HG02798 (cell line): ENCODE results near the gene VEPH1.

Experiments
- ATAC-seq: cut with Tn5 transposase; IDR thresholded peaks from one replicate; pipeline ENCODE4 v1.9.1; 2021; ENCODE audit warnings: mild to moderate bottlenecking; ENCODE audit not compliant: unreplicated experiment, poor library complexity

Gene VEPH1

GRCh38 chr3:157317895-157318294 is 185.3 kb downstream of the VEPH1 start:
- ATAC-seq: no peak

GRCh38 chr3:157313186-157313585 is 190.0 kb downstream of the VEPH1 start:
- no peak for ATAC-seq

- ATAC-seq: no peak
These were observed 190.9 kb downstream of the VEPH1 start for GRCh38 chr3:157312376-157312745.

- no peak for ATAC-seq
These were observed 191.4 kb downstream of the VEPH1 start for GRCh38 chr3:157311633-157312375.

GRCh38 chr3:157310329-157311052 is 192.7 kb downstream of the VEPH1 start:
- ATAC-seq: peak; percentile 75

- ATAC-seq: no peak
These were observed 196.7 kb downstream of the VEPH1 start for GRCh38 chr3:157306502-157306901.

- no peak for ATAC-seq
These were observed 197.8 kb downstream of the VEPH1 start for GRCh38 chr3:157305392-157305791.

GRCh38 chr3:157301755-157302154 is 201.5 kb downstream of the VEPH1 start:
- no peak for ATAC-seq

GRCh38 chr3:157300981-157301663 is 202.1 kb downstream of the VEPH1 start:
- no peak for ATAC-seq

GRCh38 chr3:157300094-157300493 is 203.1 kb downstream of the VEPH1 start:
- ATAC-seq: no peak

GRCh38 chr3:157297328-157297915 is 205.8 kb downstream of the VEPH1 start:
- no peak for ATAC-seq

- no peak for ATAC-seq
These were observed 208.3 kb downstream of the VEPH1 start for GRCh38 chr3:157294953-157295352.

GRCh38 chr3:157294491-157294890 is 208.7 kb downstream of the VEPH1 start:
- ATAC-seq: no peak

GRCh38 chr3:157290766-157291165 is 212.4 kb downstream of the VEPH1 start:
- ATAC-seq: no peak

- no peak for ATAC-seq
These were observed 217.2 kb downstream of the VEPH1 start for GRCh38 chr3:157285966-157286365.

- ATAC-seq: no peak
These were observed 218.1 kb downstream of the VEPH1 start for GRCh38 chr3:157285141-157285540.

GRCh38 chr3:157284688-157285087 is 218.5 kb downstream of the VEPH1 start:
- ATAC-seq: no peak

GRCh38 chr3:157282261-157283191 is 220.7 kb downstream of the VEPH1 start:
- ATAC-seq: no peak

- no peak for ATAC-seq
These were observed 222.4 kb downstream of the VEPH1 start for GRCh38 chr3:157280786-157281185.

GRCh38 chr3:157280354-157280753 is 222.9 kb downstream of the VEPH1 start:
- no peak for ATAC-seq
